Measurements from ENCODE around the gene STXBP5. TPM values are rescaled to one million over a fixed set of nuclear protein-coding genes. Genes with fewer than 3 reads are reported as not detected.

STXBP5 gene
- 32.2 and 34.8 TPM in 2 replicates for total RNA-seq
- long read RNA-seq, partial matches to known transcripts, result 6 of 14 reads
- long read RNA-seq, other reads (novel, unspliced or antisense), result 7 of 14 reads

DNA sequence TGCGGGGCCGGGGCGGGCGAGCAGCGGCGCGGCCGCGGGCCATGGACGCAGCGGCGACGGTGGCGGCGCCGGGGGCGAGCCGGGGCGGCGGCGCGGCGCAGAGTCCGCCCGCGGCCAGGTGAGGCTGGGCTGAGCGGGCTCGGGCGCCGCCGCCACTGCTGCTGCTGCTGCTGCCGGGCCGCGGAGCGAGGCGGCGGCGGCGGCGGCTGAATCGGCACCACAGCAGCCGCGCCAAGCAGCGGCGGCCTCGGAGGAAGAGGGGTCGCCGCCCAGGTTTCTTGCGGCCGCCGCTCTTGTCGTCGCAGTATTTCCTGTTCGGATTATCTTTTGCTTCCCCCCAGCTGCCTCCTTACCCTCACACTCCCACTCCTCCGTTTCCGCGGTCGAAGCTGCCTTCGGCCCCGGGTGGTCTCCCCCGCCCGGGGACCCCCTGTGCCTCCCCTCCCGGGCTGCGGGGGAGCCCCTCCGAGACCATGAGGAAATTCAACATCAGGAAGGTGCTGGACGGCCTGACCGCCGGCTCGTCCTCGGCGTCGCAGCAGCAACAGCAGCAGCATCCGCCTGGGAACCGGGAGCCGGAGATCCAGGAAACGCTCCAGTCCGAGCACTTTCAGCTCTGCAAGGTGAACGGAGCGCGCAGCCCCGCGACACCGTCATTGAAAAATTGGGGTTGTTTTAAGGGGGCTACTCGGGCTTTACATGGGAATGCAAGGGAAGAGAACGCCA lies at the start of gene STXBP5:
STXBP5 (plus strand) TSS at position 358 of the 726 bp plus-strand sequence; CDS start at position 474, 116 bp downstream.
- Mint-ChIP-seq H3K4me3 (ENCODE audit: unreplicated experiment) (peak within 1 kb of the TSS; percentile 97), H3K4me1 (ENCODE audit: unreplicated experiment) (peaks cover 42% of the 10 kb centered on the region), H3K27me3 (ENCODE audit: unreplicated experiment) (no peaks in the 10 kb centered on the region), H3K9me3 (ENCODE audit: unreplicated experiment) (no peaks in the 10 kb centered on the region), H3K27ac (ENCODE audit: unreplicated experiment) (peak within 1 kb of the TSS; percentile 98), H3K36me3 (ENCODE audit: unreplicated experiment) (no peaks in the 10 kb centered on the region)
- TF ChIP-seq, protein P1, sequence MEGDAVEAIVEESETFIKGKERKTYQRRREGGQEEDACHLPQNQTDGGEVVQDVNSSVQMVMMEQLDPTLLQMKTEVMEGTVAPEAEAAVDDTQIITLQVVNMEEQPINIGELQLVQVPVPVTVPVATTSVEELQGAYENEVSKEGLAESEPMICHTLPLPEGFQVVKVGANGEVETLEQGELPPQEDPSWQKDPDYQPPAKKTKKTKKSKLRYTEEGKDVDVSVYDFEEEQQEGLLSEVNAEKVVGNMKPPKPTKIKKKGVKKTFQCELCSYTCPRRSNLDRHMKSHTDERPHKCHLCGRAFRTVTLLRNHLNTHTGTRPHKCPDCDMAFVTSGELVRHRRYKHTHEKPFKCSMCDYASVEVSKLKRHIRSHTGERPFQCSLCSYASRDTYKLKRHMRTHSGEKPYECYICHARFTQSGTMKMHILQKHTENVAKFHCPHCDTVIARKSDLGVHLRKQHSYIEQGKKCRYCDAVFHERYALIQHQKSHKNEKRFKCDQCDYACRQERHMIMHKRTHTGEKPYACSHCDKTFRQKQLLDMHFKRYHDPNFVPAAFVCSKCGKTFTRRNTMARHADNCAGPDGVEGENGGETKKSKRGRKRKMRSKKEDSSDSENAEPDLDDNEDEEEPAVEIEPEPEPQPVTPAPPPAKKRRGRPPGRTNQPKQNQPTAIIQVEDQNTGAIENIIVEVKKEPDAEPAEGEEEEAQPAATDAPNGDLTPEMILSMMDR (IDR thresholded peaks at IDR 0.05), result no peak
- DNase-seq (ENCODE audit: extremely low spot score, unreplicated experiment), result peak; percentile 85

DNA sequence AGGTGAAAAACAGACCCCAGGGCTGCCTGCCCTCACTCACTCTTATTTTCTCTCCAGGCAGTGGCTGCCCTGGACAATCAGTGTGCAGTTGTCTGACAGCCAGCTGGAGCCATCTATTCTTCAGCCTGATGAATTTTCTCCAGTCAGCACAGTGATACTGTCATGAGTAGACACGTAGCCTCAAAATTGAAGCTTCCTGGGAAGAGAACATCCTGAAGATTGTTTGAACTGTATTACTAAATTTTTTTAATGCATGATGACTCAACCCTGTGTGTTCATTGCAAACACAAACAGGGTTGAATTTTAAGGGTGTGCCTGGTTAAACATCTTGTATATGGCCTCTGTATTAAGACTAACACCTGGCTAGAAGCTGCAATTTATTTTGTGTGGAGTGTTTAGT lies 49.8 kb upstream of the STXBP5 start:
- H3K27me3 Mint-ChIP-seq (ENCODE audit: unreplicated experiment), result no peaks in the 10 kb centered on the region
- DNase-seq (ENCODE audit: extremely low spot score, unreplicated experiment), result no peak
- H3K27ac Mint-ChIP-seq (ENCODE audit: unreplicated experiment), result peak overlapping the region; percentile 64
- peaks cover 2% of the 10 kb centered on the region for H3K36me3 Mint-ChIP-seq (ENCODE audit: unreplicated experiment)
- H3K9me3 Mint-ChIP-seq (ENCODE audit: unreplicated experiment), result no peaks in the 10 kb centered on the region
- peaks cover 41% of the 10 kb centered on the region for H3K4me1 Mint-ChIP-seq (ENCODE audit: unreplicated experiment)
- H3K4me3 Mint-ChIP-seq (ENCODE audit: unreplicated experiment), result no peak overlapping the region
- TF ChIP-seq, protein P1 (IDR thresholded peaks at IDR 0.05), result no peak

DNA sequence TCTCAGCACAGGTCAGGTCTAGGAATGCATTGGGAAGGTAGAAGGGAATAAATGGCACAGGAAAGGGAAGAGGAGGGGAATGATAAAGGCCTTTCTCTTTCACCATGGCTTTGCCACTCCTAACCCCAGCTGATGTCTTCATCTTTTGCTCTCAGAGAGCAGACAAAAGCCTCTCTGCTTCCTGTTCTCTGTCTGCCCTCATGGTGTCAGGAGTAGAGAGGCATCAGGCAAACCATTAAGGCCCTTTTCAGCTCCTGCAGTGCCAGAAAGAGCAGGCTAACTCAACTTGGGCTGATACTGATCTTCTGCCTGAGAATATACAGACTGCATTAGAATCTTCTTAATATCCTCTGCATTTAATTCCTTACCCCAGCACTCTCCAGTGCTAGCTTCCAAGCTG lies 48.0 kb upstream of the STXBP5 start:
- Mint-ChIP-seq H3K4me3 (ENCODE audit: unreplicated experiment) (no peak overlapping the region), H3K27ac (ENCODE audit: unreplicated experiment) (peak overlapping the region; percentile 19), H3K36me3 (ENCODE audit: unreplicated experiment) (peaks cover 2% of the 10 kb centered on the region), H3K9me3 (ENCODE audit: unreplicated experiment) (peaks cover 4% of the 10 kb centered on the region), H3K27me3 (ENCODE audit: unreplicated experiment) (no peaks in the 10 kb centered on the region), H3K4me1 (ENCODE audit: unreplicated experiment) (peaks cover 53% of the 10 kb centered on the region)
- DNase-seq (ENCODE audit: extremely low spot score, unreplicated experiment), result no peak
- TF ChIP-seq, protein P1 (IDR thresholded peaks at IDR 0.05), result no peak

DNA sequence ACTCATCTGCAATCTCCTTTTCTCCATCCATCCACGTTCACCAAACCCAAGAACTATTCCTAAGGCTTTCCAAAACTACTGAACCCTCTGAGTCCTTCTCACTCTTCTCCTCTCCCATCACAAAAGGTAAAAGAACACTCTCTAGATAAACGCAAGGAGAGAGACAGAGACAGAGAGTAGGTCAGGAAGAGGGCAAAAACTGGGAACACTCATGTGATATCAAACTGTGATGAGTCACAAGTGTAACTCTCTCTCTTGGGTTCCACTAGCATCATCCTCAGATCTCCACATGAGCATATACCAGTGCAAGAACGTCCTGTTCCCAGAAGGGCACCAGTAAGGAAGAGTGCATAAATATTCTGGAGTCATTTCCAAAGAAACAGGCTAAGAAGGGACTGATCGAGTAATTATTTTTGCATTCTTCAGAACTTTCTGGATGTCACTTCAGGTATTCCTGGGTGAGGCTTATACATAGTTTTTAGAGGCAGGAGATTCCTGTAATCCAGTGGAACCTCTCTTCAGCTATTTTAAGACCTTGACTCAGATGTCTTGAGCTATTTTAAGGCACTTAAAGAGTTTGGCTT lies 47.3 kb upstream of the STXBP5 start:
- Mint-ChIP-seq H3K4me1 (ENCODE audit: unreplicated experiment) (peaks cover 59% of the 10 kb centered on the region), H3K27me3 (ENCODE audit: unreplicated experiment) (no peaks in the 10 kb centered on the region), H3K27ac (ENCODE audit: unreplicated experiment) (peak overlapping the region; percentile 19), H3K4me3 (ENCODE audit: unreplicated experiment) (no peak overlapping the region), H3K9me3 (ENCODE audit: unreplicated experiment) (peaks cover 4% of the 10 kb centered on the region), H3K36me3 (ENCODE audit: unreplicated experiment) (peaks cover 2% of the 10 kb centered on the region)
- no peak for DNase-seq (ENCODE audit: extremely low spot score, unreplicated experiment)
- TF ChIP-seq, protein P1 (IDR thresholded peaks at IDR 0.05), result no peak

DNA sequence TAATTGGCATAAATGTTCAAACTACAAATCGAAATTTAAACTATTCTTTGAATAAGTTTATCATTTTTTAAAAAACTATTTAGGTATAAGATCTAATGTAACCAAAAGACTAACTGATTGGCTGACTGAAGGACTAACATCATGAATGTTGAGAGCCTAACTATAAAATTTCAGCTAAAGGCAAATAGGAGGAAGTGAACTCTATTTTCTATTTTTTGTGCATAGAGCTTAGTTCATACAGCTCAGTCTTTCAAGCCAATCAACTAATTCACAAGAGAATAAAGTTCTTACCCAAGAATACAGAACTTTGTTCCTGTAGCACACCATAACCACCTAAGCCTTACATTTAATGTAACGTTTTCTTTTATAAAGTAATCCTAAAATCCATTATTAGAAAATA lies 46.3 kb upstream of the STXBP5 start:
- TF ChIP-seq, protein P1 (IDR thresholded peaks at IDR 0.05), result no peak
- Mint-ChIP-seq H3K4me1 (ENCODE audit: unreplicated experiment) (peaks cover 63% of the 10 kb centered on the region), H3K27ac (ENCODE audit: unreplicated experiment) (no peak overlapping the region), H3K36me3 (ENCODE audit: unreplicated experiment) (peaks cover 2% of the 10 kb centered on the region), H3K27me3 (ENCODE audit: unreplicated experiment) (no peaks in the 10 kb centered on the region), H3K9me3 (ENCODE audit: unreplicated experiment) (peaks cover 4% of the 10 kb centered on the region), H3K4me3 (ENCODE audit: unreplicated experiment) (no peak overlapping the region)
- no peak for DNase-seq (ENCODE audit: extremely low spot score, unreplicated experiment)

All from osteocyte (in vitro differentiated cells).